Cardiac fibroblast (primary cell): ENCODE measurements around the gene STON2.
A peak's percentile ranks its signal among the peaks of the same experiment; 100 is the strongest.

ENCODE experiments used
- DNase-seq, 2 donors: peaks; one replicate each; pipeline versions ENCODE4 v3.0.0 to v3.0.0-alpha.2; 2010; ENCODE audit warnings: low read depth in 2 of 2
- H3K4me3 ChIP-seq, 2 donors: replicated peaks in 1 of 2; 1 replicate in 1 of 2; 2 replicates in 1 of 2; pipeline ENCODE4 v1.5.1; 2011; ENCODE audit warnings: low read depth in 2 of 2, low read length in 2 of 2, mild to moderate bottlenecking in 2 of 2, moderate library complexity in 1 of 2
- TF ChIP-seq, protein P1 (sequence below): IDR thresholded peaks from one replicate; pipeline ENCODE4 v1.5.1; 2011; ENCODE audit warnings: low read depth, mild to moderate bottlenecking, low read length, inconsistent platforms

The STON2 gene

DNA sequence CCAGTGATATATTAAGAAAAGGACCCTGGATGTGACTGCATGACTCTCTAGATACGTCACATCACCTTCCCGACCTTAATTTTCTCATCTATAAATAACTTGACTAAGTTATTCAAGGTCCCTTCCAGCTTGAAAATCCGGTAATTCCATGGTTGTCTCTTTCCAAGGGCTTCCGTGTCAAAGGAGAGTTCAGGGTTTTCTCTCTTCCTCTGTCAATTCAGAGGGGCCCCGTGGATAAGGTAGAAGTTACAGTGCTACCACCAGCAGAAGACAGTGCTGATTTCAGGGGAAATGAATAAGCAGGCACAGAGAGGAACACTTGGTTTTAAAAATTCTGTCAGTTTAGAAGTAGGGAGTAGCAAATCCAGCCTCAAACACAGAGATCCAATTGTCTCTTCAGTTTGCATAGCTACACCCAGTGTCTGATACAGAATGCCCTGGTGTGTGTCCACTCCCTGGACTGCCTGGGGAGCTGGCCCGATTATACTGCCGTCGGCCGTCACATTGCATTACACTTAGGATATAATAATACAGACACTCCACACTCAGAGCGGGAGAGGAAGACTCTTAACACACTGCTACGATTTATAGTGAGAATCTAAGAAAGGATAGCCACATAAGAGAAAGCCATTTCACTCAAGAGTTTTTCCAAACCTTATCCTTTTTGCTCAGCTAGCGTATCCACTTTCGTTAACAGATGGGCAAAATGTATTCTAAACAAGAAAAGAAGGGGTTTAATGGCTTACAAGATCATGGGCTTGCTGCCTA, 124.6 kb downstream of the STON2 start:
- no peak overlapping the region for H3K4me3 ChIP-seq
- no peak for DNase-seq

GRCh38 chr14:81273961-81274575, 126.1 kb downstream of the STON2 start:
- TF ChIP-seq, protein P1, sequence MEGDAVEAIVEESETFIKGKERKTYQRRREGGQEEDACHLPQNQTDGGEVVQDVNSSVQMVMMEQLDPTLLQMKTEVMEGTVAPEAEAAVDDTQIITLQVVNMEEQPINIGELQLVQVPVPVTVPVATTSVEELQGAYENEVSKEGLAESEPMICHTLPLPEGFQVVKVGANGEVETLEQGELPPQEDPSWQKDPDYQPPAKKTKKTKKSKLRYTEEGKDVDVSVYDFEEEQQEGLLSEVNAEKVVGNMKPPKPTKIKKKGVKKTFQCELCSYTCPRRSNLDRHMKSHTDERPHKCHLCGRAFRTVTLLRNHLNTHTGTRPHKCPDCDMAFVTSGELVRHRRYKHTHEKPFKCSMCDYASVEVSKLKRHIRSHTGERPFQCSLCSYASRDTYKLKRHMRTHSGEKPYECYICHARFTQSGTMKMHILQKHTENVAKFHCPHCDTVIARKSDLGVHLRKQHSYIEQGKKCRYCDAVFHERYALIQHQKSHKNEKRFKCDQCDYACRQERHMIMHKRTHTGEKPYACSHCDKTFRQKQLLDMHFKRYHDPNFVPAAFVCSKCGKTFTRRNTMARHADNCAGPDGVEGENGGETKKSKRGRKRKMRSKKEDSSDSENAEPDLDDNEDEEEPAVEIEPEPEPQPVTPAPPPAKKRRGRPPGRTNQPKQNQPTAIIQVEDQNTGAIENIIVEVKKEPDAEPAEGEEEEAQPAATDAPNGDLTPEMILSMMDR, result no peak
- no peak overlapping the region for H3K4me3 ChIP-seq
- DNase-seq, result no peak

More for the DNA sequence above, 124.6 kb downstream of the STON2 start:
- TF ChIP-seq, protein P1, result no peak

DNA sequence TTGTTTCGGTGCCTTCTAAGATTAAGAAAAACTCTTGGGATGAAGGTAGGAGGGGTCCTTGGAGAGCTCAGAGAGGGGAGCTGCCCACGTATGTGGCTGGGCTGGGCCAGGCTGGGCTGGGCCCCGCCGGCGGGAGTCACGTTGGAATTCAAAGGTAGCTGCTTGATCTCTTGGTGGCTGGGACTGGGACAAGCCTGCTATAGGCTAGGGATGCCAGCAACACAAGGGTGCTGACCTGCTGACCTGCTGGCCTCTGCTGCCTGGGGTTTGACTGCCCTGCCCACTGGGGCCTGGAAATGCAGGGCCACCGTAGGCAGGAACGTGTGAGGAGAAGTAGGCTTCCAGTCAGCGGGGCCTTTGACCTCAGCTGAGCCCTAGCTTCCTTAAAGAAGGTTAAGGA, 126.6 kb downstream of the STON2 start:
- TF ChIP-seq, protein P1, result no peak
- no peak for DNase-seq
- H3K4me3 ChIP-seq, result no peak overlapping the region

DNA sequence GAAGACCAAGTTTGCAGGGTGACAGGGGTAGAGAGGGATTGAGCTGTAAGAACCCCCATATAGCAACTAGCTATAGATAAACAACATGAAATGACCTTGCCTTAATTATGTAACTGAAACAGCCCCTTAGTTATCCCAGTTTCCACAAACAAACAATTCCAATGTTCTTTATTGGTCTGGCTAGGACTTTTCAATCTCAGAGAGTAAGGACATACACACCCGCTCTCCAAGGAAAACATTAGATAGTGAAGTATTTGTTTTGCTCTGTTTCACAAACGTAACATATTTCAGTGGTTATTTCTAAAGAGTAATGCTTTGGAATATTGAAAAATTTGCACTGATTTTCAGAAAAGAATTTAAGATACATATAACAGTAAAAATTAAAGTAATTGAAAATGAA, 127.8 kb downstream of the STON2 start:
- no peak overlapping the region for H3K4me3 ChIP-seq
- TF ChIP-seq, protein P1, result no peak
- no peak for DNase-seq

DNA sequence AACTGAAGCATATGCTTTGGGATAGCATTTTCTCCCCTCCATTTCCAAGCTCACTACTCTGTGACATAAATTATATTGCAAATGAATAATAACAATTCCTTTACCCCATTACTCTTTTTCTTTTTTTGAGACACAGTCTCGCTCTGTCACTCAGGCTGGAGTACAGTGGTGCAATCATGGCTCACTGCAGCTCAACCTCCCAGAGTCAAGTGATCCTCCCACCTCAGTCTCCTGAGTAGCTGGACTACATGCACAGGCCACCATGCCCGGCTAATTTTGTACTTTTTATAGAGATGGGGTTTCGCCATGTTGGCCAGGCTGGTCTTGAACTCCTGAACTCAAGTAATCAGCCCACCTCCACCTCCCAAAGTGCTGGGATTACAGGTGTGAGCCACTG, 130.1 kb downstream of the STON2 start:
- TF ChIP-seq, protein P1, result no peak

DNA sequence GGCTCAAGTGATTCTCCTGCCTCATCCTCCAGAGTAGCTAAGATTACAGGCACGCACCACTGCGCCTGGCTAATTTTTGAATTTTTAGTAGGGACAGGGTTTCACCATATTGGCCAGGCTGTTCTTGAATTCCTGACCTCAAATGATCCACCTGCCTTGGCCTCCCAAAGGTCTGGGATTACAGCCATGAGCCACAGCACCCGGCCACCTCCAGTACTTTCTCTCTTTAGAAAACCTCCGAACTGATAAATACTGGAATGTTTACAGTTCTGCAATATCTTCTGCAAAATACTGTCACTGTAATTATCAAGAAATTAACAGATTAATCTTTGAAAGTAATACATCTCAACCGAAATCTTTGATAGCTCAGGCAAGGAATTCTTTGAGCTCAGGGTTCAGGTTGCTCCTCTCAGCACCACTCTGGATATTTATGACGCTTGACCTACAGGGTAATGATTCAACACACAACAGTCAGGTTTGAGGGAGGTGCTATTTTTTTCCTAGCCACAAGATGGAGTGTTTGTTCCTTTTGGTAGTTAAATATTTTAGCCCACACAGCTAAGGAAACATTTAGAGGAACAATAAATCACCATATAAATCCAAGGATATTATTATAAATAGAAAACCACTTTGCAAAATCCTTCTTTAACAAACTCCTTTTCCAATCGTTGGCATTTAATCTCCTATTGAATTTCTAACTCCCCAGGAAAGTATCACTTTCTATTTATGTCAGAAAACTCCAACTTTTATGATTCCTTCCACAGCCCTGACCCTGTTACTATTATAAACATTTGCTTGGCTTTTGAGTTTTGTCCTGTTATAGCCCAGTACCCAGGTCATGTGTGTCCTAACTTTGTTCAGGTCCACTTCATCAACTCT, 130.8 kb downstream of the STON2 start:
- TF ChIP-seq, protein P1, result peak; percentile 71

More for the DNA sequence above, 130.1 kb downstream of the STON2 start:
- H3K4me3 ChIP-seq, result no peak overlapping the region
- no peak for DNase-seq

More for the DNA sequence above, 130.8 kb downstream of the STON2 start:
- DNase-seq, result peak; percentile 78 to 82
- H3K4me3 ChIP-seq, result no peak overlapping the region
